Measurements from ENCODE around the gene MED29. TPM values are rescaled to one million over a fixed set of nuclear protein-coding genes. Genes with fewer than 3 reads are reported as not detected.

MED29 gene
- total and polyA plus RNA-seq, 2 of the 13 experiments (the other 11 are each of a cell fraction or from before 2014, with no cell fraction given) = 14.0 to 19.7 TPM

GRCh38 chr19:39401549-39402345, 10.6 kb downstream of the MED29 start (continued):
- TF ChIP-seq GMEB2 (CRISPR knock-in tag; IDR thresholded peaks at IDR 0.05; ENCODE audit: low read depth) (peak; percentile 69; the same call in 1 of the 2 replicates), MED13 (CRISPR knock-in tag; IDR thresholded peaks at IDR 0.05) (no peak), CHCHD3 (CRISPR knock-in tag; IDR thresholded peaks at IDR 0.05) (no peak), MBD4 (IDR thresholded peaks at IDR 0.05; ENCODE audit: borderline replicate concordance, low read length) (no peak), RBFOX2 (IDR thresholded peaks at IDR 0.05; ENCODE audit: low read depth, low read length) (no peak; the same call in 1 of the 2 replicates), ZNF766 (CRISPR knock-in tag; IDR thresholded peaks at IDR 0.05; ENCODE audit: borderline replicate concordance) (peak; percentile 66; the same call in 1 of the 2 replicates), DNMT1 (CRISPR knock-in tag; IDR thresholded peaks at IDR 0.05) (0 out of 2 replicates have a peak, but pooled peaks have one; percentile 16), POLR2A (IDR thresholded peaks at IDR 0.05; ENCODE audit: insufficient read depth in 1 of 2, low read depth in 2 of 2, low read length in 2 of 2) (peak; percentile 91 to 97), ZNF343 (CRISPR knock-in tag; IDR thresholded peaks at IDR 0.05) (peak; percentile 78), CREB1 (IDR thresholded peaks at IDR 0.05) (peak; percentile 84), CREB1 (CRISPR knock-in tag; IDR thresholded peaks at IDR 0.05) (peak; percentile 91), ATRX (CRISPR knock-in tag; IDR thresholded peaks at IDR 0.05; ENCODE audit: borderline replicate concordance) (no peak), ZNF841 (CRISPR knock-in tag; IDR thresholded peaks at IDR 0.05; ENCODE audit: borderline replicate concordance) (no peak), KDM1A (CRISPR knock-in tag; IDR thresholded peaks at IDR 0.05) (peak; percentile 44; the same call in 1 of the 2 replicates), PTBP1 (IDR thresholded peaks at IDR 0.05; ENCODE audit: low read depth, low read length, poor library complexity, severe bottlenecking) (no peak), ZNF547 (CRISPR knock-in tag; IDR thresholded peaks at IDR 0.05) (peak; percentile 59; the same call in 1 of the 2 replicates), ZNF543 (CRISPR knock-in tag; IDR thresholded peaks at IDR 0.05) (peak; percentile 87; the same call in 1 of the 2 replicates), EHMT2 (IDR thresholded peaks at IDR 0.05; ENCODE audit: borderline replicate concordance, low read depth, low read length) (no peak), CEBPG (CRISPR knock-in tag; IDR thresholded peaks at IDR 0.05) (peak; percentile 47), ZHX2 (IDR thresholded peaks at IDR 0.05; ENCODE audit: low read depth) (peak; percentile 82), ZHX2 (CRISPR knock-in tag; IDR thresholded peaks at IDR 0.05; ENCODE audit: borderline replicate concordance) (no peak), KLF9 (CRISPR knock-in tag; IDR thresholded peaks at IDR 0.05; ENCODE audit: low read depth) (no peak), ZNF878 (CRISPR knock-in tag; IDR thresholded peaks at IDR 0.05) (peak; percentile 80), RORA (CRISPR knock-in tag; IDR thresholded peaks at IDR 0.05) (no peak)

Measured in HepG2 (cell line).